PC-9 (cell line): Measurements from ENCODE around the gene SLC37A3. TPM values are rescaled to one million over a fixed set of nuclear protein-coding genes. Genes with fewer than 3 reads are reported as not detected.

Experiments used
- BruUV-seq: library from RNA; stranded (reverse); fragments of 400-500 nt; replicated peaks from 2 replicates; lab custom pipeline; 2021; lab: Mats Ljungman, UMichigan
- CTCF ChIA-PET: fragments of 300-600 bp; sonication (Branson Sonifier 250); formaldehyde crosslinking; loops from one replicate; lab custom pipeline; 2022; ENCODE audit warnings: antibody characterized with exemption; lab: Charles Lee
- POLR2A ChIA-PET: fragments of 300-600 bp; sonication (Branson Sonifier 250); formaldehyde crosslinking; loops from one replicate; lab custom pipeline; 2022; ENCODE audit warnings: antibody characterized with exemption; ENCODE audit not compliant: unreplicated experiment; lab: Charles Lee
- DNase-seq, 2 experiments: peaks; one replicate each; pipeline versions ENCODE4 v3.0.0 to v3.0.0-alpha.2; 2015 to 2022; ENCODE audit warnings: mixed read lengths in 1 of 2
- H2AFZ ChIP-seq: fragments of 200-600 bp; sonication (generic); 2 replicates; pipeline ENCODE4 v1.8.1; 2017; ENCODE audit warnings: antibody characterized with exemption
- H3F3A ChIP-seq: fragments of 200-600 bp; sonication (generic); 2 replicates; pipeline ENCODE4 v1.8.1; 2017; ENCODE audit warnings: antibody characterized with exemption, mild to moderate bottlenecking, low read depth; ENCODE audit not compliant: insufficient read depth
- H3K27ac ChIP-seq: fragments of 200-600 bp; sonication (generic); 2 replicates; pipeline ENCODE4 v1.6.1; 2016; ENCODE audit warnings: mixed run types
- H3K27me3 ChIP-seq: fragments of 200-600 bp; sonication (generic); 2 replicates; pipeline ENCODE4 v1.6.1; 2016; ENCODE audit warnings: low read depth, mixed run types; ENCODE audit not compliant: insufficient read depth
- H3K36me3 ChIP-seq: fragments of 200-600 bp; sonication (generic); 2 replicates; pipeline ENCODE4 v1.6.1; 2016; ENCODE audit warnings: low read depth, mixed run types
- H3K4me1 ChIP-seq: fragments of 200-600 bp; sonication (generic); replicated peaks from 2 replicates; pipeline ENCODE4 v1.6.1; 2016; ENCODE audit warnings: mixed run types; ENCODE audit not compliant: insufficient read depth
- H3K4me2 ChIP-seq: fragments of 200-600 bp; sonication (generic); 2 replicates; pipeline ENCODE4 v1.6.1; 2017; ENCODE audit warnings: mixed run types
- H3K4me3 ChIP-seq: fragments of 200-600 bp; sonication (generic); 2 replicates; pipeline ENCODE4 v1.6.1; 2016; ENCODE audit warnings: mixed run types
- H3K79me2 ChIP-seq: fragments of 200-600 bp; sonication (generic); 2 replicates; pipeline ENCODE4 v1.6.1; 2017; ENCODE audit warnings: low read depth, mixed run types
- H3K9me2 ChIP-seq: fragments of 200-600 bp; sonication (generic); 2 replicates; pipeline ENCODE4 v1.8.1; 2017; ENCODE audit warnings: mild to moderate bottlenecking; ENCODE audit not compliant: insufficient read depth
- H3K9me3 ChIP-seq: fragments of 200-600 bp; sonication (generic); 2 replicates; pipeline ENCODE4 v1.8.1; 2016; ENCODE audit warnings: low read depth; ENCODE audit not compliant: insufficient read depth
- H4K20me1 ChIP-seq: fragments of 200-600 bp; sonication (generic); 2 replicates; pipeline ENCODE4 v1.8.1; 2017; ENCODE audit not compliant: insufficient read depth
- CTCF ChIP-seq: fragments of 200-600 bp; sonication (generic); conservative IDR thresholded peaks from 2 replicates; pipeline ENCODE4 v1.6.1; 2017; ENCODE audit warnings: mixed run types, antibody characterized with exemption, mild to moderate bottlenecking, moderate library complexity
- EZH2 ChIP-seq: fragments of 200-600 bp; sonication (generic); IDR thresholded peaks from 2 replicates; pipeline ENCODE4 v1.8.0; 2017; ENCODE audit warnings: antibody characterized with exemption, low read depth
- intact Hi-C: fragments of 100-400 bp; cut with micrococcal nuclease; formaldehyde crosslinking; loops from one replicate; pipeline ENCODE4 v1.10.0; 2022; ENCODE audit not compliant: unreplicated experiment
- total RNA-seq: library from RNA; stranded (reverse); gene quantifications from 2 replicates; pipeline ENCODE4 v1.2.3, GENCODE V29; 2021

Gene SLC37A3
- total RNA-seq, 1 experiment from 2014 or later: 54.8 TPM

- no TSS peak for BruUV-seq
- peaks cover 15% of the 10 kb centered on the region; the same call in 1 of the 2 replicates for H3F3A ChIP-seq
- no peaks in the 10 kb centered on the region for H3K27me3 ChIP-seq
- H3K4me1 ChIP-seq: peaks cover 22% of the 10 kb centered on the region
- CTCF ChIA-PET: interaction anchor here (0.7 to 1.1 kb wide), 2 partner anchors 10 to 257 kb away, joined by 3 read pairs; no protein-coding TSS in a partner anchor
- H3K9me2 ChIP-seq: no peaks in the 10 kb centered on the region
- H4K20me1 ChIP-seq: no peaks in the 10 kb centered on the region
- H3K9me3 ChIP-seq: no peaks in the 10 kb centered on the region
- peak overlapping the region; percentile 45 for H2AFZ ChIP-seq
- intact Hi-C loops: loop anchor here (10.0 kb wide), 1 partner anchor 251 kb away; the partner anchor contains the start of gene PARP12
- TF ChIP-seq CTCF: no peak
- no peak for TF ChIP-seq EZH2
- DNase-seq: peak; percentile 74 to 97
- no peaks in the 10 kb centered on the region for H3K36me3 ChIP-seq
- H3K79me2 ChIP-seq: no peaks in the 10 kb centered on the region
- peak overlapping the region; percentile 70 for H3K27ac ChIP-seq
- peak overlapping the region; percentile 11; the same call in 1 of the 2 replicates for H3K4me3 ChIP-seq
- POLR2A ChIA-PET: interaction anchor here (0.7 kb wide), 1 partner anchor 255 kb away, joined by 7 read pairs; no protein-coding TSS in a partner anchor
- H3K4me2 ChIP-seq: peak overlapping the region; percentile 58
Observed at GRCh38 chr7:140316165-140316661, 82.1 kb downstream of the SLC37A3 start.

GRCh38 chr7:140315498-140316164, 82.7 kb downstream of the SLC37A3 start:
- peak overlapping the region; percentile 11; the same call in 1 of the 2 replicates for H3K4me3 ChIP-seq
- peak overlapping the region; percentile 70 for H3K27ac ChIP-seq
- peaks cover 21% of the 10 kb centered on the region; the same call in 1 of the 2 replicates for H3F3A ChIP-seq
- peaks cover 25% of the 10 kb centered on the region for H3K4me1 ChIP-seq
- TF ChIP-seq CTCF (no peak), EZH2 (no peak)
- ChIA-PET POLR2A (interaction anchor here (0.7 kb wide), 1 partner anchor 354 kb away, joined by 4 read pairs; no protein-coding TSS in a partner anchor), CTCF (interaction anchor here (0.5 to 1.1 kb wide), 3 partner anchors 11 to 651 kb away, joined by 3 read pairs; no protein-coding TSS in a partner anchor)
- no peak for DNase-seq
- H3K36me3 ChIP-seq: no peaks in the 10 kb centered on the region
- no peaks in the 10 kb centered on the region for H3K9me3 ChIP-seq
- intact Hi-C loops: loop anchor here (10.0 kb wide), 1 partner anchor 251 kb away; the partner anchor contains the start of gene PARP12
- H3K4me2 ChIP-seq: peak overlapping the region; percentile 58
- H3K9me2 ChIP-seq: no peaks in the 10 kb centered on the region
- peak overlapping the region; percentile 45; the same call in 1 of the 2 replicates for H2AFZ ChIP-seq
- no peaks in the 10 kb centered on the region for H3K79me2 ChIP-seq
- TSS peak; percentile 91 for BruUV-seq
- no peaks in the 10 kb centered on the region for H4K20me1 ChIP-seq
- H3K27me3 ChIP-seq: no peaks in the 10 kb centered on the region

GRCh38 chr7:140314573-140315480, 83.5 kb downstream of the SLC37A3 start:
- ChIA-PET CTCF (interaction anchor here (0.5 kb wide), 1 partner anchor 650 kb away, joined by 3 read pairs; no protein-coding TSS in a partner anchor), POLR2A (interaction anchor here (0.7 kb wide), 1 partner anchor 355 kb away, joined by 4 read pairs; no protein-coding TSS in a partner anchor)
- intact Hi-C loops: loop anchor here (10.0 kb wide), 1 partner anchor 250 kb away; the partner anchor contains the start of gene PARP12
- no TSS peak for BruUV-seq
- Histone ChIP-seq H3K27me3 (no peaks in the 10 kb centered on the region), H3F3A (peaks cover 23% of the 10 kb centered on the region; the same call in 1 of the 2 replicates), H4K20me1 (no peaks in the 10 kb centered on the region), H3K9me2 (no peaks in the 10 kb centered on the region), H3K4me3 (no peak overlapping the region), H3K4me1 (peaks cover 33% of the 10 kb centered on the region), H3K79me2 (no peaks in the 10 kb centered on the region), H3K36me3 (no peaks in the 10 kb centered on the region), H3K4me2 (no peak overlapping the region), H3K9me3 (no peaks in the 10 kb centered on the region), H3K27ac (no peak overlapping the region), H2AFZ (no peak overlapping the region)
- TF ChIP-seq CTCF: no peak
- no peak for TF ChIP-seq EZH2
- DNase-seq: no peak
